GM23338 (cell line): ENCODE data around the gene HBZ. TPM values are rescaled to one million over a fixed set of nuclear protein-coding genes. Genes with fewer than 3 reads are reported as not detected.

Experiments used
- EZH2 ChIP-seq: fragments of 200-600 bp; sonication (generic); IDR thresholded peaks from one replicate; pipeline ENCODE4 v1.8.0; 2017; ENCODE audit warnings: antibody characterized with exemption, mild to moderate bottlenecking, low read depth; ENCODE audit not compliant: unreplicated experiment
- ZNF331 ChIP-seq: fragments of 250-450 bp; sonication (Bioruptor Pico); IDR thresholded peaks from 2 replicates; pipeline ENCODE4 v1.5.0; 2020; ENCODE audit warnings: low read depth, mild to moderate bottlenecking, moderate library complexity
- polyA plus RNA-seq: library from polyadenylated mRNA; unstranded; fragments of >200 nt; fragmentation: Nextera tagmentation; extraction: Ambion mirVana; gene quantifications from 2 replicates; pipeline ENCODE4 v1.2.1, GENCODE V29; 2016
- total RNA-seq: library from RNA; depleted of rRNA; stranded (reverse); fragments of >200 nt; shearing (Covaris generic); gene quantifications from 2 replicates; pipeline ENCODE4 v1.2.3, GENCODE V29; 2014
- TF ChIP-seq, protein P1 (sequence below): fragments of 250-450 bp; sonication (Bioruptor Pico); IDR thresholded peaks from 2 replicates; pipeline ENCODE4 v1.5.0; 2020; ENCODE audit warnings: mild to moderate bottlenecking, moderate library complexity
- TF ChIP-seq, protein P2 (sequence below): IDR thresholded peaks from one replicate; pipeline ENCODE4 v1.6.1; 2018; ENCODE audit warnings: antibody characterized with exemption; ENCODE audit not compliant: unreplicated experiment

HBZ gene
- total and polyA plus RNA-seq, 2 experiments from 2014 or later: 0.39 TPM; not detected in 1

DNA sequence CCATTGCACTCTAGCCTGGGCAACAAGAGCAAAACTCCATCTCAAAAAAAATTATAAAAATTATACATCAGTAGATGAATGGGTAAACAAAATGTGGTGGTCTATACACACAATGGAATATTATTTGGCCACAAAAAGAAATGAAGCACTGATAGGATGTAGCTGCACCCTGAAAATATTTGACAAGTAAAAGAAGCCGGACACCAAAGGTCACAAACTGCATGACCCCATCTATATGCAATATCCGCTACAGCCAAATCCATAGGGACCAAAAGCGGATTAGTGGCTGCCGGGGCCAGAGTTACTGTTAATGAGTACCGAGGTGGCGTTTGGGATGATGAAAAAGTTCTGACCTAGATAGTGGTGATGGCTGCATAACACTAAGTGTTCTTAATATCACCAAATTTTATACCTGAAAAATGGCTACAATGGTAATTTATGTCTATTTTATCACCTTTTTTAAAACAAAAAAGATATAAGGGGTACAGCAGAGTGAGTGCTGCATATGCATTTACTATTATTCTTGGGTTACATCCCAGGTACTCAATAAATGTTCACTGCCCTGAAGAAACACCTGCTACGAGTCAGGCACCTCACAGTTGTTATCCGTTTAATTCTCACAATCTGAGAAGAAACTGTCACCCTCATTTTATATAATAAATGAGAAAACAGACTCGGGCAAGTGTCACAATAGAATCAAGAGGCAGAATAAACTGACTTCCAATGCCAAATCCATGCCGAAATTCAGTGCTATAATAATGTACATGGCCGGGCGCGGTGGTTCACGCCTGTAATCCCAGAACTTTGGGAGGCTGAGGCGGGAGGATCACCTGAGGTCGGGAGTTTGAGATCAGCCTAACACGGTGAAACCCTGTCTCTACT lies 27.0 kb downstream of the HBZ start (continued):
- TF ChIP-seq, protein P1, sequence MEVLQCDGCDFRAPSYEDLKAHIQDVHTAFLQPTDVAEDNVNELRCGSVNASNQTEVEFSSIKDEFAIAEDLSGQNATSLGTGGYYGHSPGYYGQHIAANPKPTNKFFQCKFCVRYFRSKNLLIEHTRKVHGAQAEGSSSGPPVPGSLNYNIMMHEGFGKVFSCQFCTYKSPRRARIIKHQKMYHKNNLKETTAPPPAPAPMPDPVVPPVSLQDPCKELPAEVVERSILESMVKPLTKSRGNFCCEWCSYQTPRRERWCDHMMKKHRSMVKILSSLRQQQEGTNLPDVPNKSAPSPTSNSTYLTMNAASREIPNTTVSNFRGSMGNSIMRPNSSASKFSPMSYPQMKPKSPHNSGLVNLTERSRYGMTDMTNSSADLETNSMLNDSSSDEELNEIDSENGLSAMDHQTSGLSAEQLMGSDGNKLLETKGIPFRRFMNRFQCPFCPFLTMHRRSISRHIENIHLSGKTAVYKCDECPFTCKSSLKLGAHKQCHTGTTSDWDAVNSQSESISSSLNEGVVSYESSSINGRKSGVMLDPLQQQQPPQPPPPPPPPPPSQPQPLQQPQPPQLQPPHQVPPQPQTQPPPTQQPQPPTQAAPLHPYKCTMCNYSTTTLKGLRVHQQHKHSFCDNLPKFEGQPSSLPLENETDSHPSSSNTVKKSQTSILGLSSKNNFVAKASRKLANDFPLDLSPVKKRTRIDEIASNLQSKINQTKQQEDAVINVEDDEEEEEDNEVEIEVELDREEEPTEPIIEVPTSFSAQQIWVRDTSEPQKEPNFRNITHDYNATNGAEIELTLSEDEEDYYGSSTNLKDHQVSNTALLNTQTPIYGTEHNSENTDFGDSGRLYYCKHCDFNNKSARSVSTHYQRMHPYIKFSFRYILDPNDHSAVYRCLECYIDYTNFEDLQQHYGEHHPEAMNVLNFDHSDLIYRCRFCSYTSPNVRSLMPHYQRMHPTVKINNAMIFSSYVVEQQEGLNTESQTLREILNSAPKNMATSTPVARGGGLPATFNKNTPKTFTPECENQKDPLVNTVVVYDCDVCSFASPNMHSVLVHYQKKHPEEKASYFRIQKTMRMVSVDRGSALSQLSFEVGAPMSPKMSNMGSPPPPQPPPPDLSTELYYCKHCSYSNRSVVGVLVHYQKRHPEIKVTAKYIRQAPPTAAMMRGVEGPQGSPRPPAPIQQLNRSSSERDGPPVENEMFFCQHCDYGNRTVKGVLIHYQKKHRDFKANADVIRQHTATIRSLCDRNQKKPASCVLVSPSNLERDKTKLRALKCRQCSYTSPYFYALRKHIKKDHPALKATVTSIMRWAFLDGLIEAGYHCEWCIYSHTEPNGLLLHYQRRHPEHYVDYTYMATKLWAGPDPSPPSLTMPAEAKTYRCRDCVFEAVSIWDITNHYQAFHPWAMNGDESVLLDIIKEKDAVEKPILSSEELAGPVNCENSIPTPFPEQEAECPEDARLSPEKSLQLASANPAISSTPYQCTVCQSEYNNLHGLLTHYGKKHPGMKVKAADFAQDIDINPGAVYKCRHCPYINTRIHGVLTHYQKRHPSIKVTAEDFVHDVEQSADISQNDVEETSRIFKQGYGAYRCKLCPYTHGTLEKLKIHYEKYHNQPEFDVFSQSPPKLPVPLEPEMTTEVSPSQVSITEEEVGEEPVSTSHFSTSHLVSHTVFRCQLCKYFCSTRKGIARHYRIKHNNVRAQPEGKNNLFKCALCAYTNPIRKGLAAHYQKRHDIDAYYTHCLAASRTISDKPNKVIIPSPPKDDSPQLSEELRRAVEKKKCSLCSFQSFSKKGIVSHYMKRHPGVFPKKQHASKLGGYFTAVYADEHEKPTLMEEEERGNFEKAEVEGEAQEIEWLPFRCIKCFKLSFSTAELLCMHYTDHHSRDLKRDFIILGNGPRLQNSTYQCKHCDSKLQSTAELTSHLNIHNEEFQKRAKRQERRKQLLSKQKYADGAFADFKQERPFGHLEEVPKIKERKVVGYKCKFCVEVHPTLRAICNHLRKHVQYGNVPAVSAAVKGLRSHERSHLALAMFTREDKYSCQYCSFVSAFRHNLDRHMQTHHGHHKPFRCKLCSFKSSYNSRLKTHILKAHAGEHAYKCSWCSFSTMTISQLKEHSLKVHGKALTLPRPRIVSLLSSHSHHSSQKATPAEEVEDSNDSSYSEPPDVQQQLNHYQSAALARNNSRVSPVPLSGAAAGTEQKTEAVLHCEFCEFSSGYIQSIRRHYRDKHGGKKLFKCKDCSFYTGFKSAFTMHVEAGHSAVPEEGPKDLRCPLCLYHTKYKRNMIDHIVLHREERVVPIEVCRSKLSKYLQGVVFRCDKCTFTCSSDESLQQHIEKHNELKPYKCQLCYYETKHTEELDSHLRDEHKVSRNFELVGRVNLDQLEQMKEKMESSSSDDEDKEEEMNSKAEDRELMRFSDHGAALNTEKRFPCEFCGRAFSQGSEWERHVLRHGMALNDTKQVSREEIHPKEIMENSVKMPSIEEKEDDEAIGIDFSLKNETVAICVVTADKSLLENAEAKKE (CRISPR knock-in tag): no peak
- TF ChIP-seq EZH2 (no peak), ZNF331 (CRISPR knock-in tag) (no peak)
- TF ChIP-seq, protein P2, sequence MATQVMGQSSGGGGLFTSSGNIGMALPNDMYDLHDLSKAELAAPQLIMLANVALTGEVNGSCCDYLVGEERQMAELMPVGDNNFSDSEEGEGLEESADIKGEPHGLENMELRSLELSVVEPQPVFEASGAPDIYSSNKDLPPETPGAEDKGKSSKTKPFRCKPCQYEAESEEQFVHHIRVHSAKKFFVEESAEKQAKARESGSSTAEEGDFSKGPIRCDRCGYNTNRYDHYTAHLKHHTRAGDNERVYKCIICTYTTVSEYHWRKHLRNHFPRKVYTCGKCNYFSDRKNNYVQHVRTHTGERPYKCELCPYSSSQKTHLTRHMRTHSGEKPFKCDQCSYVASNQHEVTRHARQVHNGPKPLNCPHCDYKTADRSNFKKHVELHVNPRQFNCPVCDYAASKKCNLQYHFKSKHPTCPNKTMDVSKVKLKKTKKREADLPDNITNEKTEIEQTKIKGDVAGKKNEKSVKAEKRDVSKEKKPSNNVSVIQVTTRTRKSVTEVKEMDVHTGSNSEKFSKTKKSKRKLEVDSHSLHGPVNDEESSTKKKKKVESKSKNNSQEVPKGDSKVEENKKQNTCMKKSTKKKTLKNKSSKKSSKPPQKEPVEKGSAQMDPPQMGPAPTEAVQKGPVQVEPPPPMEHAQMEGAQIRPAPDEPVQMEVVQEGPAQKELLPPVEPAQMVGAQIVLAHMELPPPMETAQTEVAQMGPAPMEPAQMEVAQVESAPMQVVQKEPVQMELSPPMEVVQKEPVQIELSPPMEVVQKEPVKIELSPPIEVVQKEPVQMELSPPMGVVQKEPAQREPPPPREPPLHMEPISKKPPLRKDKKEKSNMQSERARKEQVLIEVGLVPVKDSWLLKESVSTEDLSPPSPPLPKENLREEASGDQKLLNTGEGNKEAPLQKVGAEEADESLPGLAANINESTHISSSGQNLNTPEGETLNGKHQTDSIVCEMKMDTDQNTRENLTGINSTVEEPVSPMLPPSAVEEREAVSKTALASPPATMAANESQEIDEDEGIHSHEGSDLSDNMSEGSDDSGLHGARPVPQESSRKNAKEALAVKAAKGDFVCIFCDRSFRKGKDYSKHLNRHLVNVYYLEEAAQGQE: no peak
